HG03378 (cell line): ENCODE results near the gene KCNQ5.

Source experiments
- ATAC-seq: cut with Tn5 transposase; IDR thresholded peaks from one replicate; pipeline ENCODE4 v1.9.1; 2021; ENCODE audit warnings: mild to moderate bottlenecking, moderate library complexity; ENCODE audit not compliant: unreplicated experiment

KCNQ5 gene

DNA sequence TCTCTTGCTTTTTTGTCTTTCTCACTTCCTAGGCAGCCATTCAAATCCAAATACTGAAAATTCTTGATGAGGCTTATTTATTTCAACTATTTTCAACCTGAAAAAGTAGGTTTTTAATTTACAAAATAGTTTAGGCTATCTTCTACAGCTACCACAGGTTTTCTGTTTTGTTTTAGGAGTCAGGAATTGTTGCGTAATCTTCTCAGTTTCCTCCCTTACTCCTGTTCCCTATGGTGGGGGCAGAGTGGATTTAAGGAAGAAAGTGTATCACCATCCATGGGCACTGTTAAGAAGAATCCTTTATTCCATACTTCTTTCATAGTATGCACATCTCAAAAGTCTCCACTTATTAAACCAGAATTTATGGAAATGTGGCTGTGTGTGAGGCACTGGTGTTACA, 421.0 kb downstream of the KCNQ5 start:
- ATAC-seq: no peak

DNA sequence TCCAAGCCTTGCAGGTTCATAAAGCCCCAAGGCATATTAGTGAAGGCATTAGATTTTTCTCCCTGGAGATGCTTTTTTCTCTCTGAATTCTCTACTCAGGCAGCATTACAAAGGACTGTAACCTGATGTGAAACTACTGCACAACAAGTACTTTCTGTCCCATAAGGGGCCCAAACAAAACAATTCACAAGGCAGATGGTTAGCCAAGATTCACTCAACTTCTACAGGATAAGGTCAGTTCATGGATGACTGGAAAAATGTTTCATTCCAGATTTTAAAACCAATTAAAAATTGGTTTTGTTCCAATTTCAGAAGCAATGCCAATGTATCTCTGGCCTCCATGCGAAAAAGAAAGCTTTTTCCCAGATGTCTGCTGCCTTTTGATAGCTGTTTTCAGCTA, 421.6 kb downstream of the KCNQ5 start:
- no peak for ATAC-seq

DNA sequence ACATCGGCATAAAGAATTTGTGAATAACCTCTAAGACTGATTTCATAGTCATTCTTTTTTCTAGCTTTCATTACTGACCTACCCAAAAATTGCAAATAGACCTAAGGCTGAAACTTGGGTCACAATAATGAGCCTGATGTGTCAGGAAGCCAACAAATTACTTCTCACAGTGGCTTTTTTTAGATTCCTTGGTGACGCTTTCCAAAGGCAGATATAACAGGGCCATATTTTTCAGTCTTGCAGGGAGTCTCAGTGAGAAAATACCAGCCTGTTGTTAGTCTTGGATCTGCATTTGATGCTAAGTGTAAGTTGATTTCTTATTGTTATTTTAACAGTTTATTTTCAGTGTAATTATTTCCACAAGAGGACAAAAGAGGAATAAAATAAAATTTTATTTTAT, 423.7 kb downstream of the KCNQ5 start:
- no peak for ATAC-seq

DNA sequence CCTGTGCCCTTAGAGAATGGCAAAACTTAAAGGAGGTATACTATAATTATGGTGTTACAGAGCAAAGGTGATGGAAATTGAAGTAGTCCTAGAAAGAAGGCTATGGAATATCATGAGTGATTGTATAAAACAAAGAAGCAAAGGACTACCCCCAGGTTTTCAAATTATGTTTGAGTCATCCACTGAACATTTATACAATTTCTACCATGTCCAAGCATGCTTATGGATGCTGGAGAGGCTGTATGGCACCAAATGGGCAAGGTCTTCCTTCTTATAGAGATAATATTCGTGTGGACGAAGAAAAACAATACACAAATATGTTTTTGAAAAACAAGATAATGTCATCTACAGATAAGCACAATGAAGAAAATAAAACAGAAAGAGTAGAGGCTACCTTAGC, 425.9 kb downstream of the KCNQ5 start:
- no peak for ATAC-seq

DNA sequence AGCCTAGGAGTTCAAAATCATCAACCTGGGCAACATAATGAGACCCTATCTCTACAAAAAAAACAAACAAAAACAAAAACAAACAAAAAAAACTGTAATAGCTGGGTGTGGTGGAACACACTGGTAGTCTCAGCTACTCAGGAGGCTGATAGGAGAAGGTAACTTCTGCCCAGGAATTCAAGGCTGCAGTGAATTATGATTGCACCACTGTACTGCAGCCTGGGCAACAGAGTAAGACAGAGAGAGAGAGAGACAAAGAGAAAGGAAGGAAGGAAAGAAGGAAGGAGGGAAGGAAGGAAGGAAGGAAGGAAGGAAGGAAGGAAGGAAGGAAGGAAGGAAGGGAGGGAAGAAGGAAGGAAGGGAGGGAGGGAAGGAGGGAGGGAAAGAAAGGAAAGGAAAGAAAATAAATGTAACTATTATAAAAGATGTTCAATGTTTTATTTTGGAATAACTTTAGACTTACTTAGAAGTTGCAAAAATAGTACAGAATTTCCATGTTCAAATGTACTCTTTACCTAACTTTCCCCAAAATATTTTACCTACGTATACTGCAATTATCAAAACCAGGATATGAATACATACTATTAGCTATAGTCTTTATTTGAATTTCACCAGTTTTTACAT, 428.2 kb downstream of the KCNQ5 start:
- ATAC-seq: no peak

DNA sequence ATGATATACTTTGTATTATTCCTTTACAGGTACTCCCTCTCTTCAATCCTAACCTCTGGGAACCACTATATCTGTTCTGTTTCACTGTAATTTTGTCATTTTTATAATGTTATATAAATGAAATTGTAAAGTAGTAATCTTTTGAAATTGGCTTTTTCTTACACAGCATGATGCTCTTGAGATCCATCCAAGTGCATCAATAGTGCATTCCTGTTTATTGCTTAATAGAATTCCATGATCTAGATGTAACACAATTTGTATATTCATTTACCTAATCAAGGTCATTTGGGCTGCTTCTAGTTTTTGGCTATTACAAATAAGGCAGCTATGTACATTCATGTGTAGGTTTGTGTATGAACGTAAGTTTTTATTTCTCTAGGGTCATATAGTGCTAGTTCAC, 428.8 kb downstream of the KCNQ5 start:
- ATAC-seq: no peak

DNA sequence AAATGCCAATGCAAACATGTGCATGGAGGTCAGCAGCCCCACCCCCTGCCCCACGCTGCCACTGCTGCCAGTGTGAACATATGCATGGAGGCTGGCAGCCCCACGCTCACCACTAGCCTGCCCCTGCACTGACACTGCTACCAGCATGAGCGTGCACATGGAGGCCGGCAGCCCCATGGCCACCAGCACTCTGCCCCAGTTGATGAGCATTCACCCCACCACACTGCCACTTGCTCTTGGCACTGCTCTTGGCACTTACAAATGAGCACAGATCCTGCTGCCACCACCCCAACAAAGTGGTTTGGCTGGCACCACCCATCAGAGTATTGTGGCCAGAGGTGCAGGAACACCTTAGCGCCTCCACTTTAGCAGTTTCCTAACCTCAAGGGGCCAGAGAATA, 429.3 kb downstream of the KCNQ5 start:
- ATAC-seq: no peak

DNA sequence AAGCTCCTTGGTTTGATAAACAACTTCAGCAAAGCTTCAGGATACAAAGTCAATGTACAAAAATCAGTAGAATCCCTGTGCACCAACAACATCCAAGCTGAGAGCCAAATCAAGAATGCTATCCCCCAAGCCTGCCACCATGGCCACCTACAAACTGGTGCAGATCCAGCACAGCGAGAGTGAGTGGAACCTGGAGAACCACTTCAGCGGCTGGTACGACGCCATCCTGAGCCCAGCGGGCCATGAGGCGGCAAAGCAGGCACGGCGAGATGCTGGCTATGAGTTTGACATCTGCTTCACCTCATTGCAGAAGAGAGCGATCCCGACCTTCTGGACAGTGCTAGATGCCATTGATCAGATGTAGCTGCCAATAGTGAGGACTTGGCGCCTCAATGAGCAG, 433.1 kb downstream of the KCNQ5 start:
- no peak for ATAC-seq

DNA sequence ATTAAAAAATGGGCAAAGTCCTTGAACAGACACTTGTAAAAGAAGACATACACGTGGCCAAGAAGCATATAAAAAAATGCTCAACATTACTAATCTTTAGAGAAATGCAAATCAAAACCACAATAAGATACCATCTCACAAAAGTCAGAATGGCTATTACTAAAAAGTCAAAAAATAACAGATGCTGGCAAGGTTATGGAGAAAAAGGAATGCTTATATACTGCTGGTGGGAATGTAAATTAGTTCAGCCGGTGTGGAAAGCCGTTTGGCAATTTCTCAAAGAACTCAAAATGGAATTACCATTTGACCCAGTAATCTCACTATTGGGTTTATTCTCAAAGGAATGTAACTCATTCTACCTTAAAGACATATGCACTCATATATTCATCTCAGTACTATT, 436.9 kb downstream of the KCNQ5 start:
- ATAC-seq: no peak

DNA sequence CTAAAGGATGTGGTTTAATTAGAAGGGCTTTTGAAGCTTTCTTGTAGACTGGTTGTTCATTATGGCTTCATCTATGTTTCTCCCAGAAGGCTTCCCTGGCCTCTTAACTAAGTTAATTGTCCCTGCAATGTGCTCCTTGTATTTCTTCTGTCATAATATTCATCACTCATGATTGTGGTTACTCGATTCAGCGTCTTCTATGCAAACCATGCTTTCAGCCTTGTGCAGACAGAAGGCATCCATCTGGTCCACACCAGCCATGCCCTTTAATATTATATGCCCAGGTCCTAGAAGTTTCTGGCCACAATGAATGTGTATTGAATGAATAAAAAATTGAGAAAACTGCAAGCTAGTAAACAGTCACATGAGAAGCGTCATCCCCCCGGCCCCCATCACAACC, 440.3 kb downstream of the KCNQ5 start:
- ATAC-seq: no peak

DNA sequence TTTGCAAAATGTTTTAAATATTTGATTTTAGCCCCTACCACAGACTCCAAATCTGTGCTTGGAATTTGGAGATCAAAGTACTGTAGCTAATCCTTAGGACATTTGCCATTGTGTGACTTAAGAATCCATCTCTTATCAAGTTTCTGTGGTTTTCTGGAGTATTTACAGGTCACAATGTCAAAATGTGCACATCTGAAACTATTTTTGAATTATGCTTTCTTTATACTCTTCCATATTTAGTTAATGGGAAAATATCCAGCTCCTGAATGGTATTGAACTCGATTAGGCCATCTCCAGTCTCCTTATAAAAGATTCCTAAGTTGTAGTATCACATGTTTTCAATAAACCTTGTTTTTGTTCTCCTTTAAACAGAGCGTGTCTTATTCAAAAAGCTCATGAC, 441.0 kb downstream of the KCNQ5 start:
- ATAC-seq: no peak

DNA sequence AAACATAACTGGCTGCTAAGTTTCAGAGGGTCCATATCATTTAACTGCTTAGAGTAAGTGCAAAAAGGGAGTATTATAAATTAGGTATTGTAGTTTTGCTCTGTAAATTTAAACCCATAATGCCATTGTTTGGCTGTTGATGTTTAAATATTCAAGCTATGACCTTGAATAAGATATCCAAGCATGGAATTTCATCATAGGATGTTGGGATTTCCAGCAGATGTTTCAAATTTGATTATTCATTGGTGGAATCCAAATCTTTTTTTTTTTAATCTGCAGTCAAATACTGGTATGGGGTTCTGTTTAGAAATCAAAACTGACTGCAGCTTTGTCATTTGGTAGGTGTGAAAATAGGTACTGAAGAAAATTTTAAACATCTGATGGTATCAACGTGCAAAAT, 442.4 kb downstream of the KCNQ5 start:
- no peak for ATAC-seq

DNA sequence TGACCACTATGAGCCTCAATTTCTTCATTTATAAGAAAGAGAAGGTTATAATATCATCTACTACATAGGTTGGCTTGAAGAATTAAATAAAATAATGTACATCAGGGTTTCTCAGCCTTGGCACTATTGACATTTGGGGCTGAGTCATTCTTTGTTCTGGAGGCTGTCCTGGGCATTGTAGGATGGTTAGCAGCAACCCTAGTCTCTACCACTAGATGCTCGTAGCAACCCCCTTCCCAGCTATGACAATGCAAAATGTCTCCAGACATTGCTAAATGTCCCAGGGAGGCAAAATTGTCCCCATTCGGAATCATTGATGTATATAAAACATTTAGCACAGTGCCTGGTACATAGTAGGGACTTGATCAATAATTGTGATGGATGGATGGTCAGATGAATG, 451.4 kb downstream of the KCNQ5 start:
- ATAC-seq: no peak

DNA sequence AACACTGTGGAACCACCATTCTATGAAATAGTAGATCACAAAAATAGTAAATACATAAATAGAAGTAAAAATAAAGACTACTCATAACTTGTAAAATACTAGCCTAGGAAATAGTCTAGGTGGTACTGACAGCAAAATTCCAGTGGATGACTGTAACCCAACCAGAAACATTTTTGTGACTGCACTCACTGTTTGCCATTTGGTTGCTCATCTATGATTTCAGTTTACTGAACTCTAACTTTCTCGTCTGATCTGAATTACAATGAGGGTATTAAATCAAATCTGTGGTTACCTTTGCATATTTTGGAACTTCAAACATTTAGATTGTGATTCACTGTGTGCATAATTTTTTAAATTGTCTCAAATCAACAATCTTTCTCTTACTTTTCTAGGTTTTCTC, 452.3 kb downstream of the KCNQ5 start:
- no peak for ATAC-seq

DNA sequence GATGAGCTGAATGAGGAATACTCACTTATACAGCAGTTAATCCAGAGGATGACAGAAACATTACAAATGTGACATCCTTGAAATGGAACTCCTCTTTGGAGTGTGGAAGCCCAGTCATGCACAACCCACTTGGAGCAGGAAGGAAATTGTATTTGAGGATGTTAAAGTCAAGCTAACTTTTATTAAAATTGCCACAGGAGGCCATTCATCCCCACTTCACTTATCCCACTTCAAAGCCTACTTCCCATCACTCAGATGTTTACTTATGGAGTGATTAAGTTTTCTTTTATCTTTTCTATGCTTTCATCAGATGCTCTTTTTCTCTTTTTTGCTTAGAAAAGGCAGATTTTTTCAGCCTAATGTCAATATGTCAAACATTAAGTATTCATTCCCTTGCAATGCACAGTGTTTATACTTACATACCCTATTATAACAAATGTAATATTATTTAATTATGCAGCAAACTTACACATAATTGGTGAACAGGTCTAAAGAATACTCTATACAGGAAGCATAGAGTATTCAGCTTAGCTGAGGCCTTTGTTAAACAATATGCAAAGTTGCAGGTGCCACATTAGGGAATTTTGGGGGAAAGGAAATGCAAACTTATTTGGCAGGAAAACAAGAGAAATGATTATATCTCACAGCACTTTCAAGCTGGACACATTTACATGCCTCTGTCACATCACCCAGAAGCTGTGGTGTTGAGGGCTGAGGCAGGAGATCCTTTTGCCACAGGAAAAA, 454.5 kb downstream of the KCNQ5 start:
- no peak for ATAC-seq

DNA sequence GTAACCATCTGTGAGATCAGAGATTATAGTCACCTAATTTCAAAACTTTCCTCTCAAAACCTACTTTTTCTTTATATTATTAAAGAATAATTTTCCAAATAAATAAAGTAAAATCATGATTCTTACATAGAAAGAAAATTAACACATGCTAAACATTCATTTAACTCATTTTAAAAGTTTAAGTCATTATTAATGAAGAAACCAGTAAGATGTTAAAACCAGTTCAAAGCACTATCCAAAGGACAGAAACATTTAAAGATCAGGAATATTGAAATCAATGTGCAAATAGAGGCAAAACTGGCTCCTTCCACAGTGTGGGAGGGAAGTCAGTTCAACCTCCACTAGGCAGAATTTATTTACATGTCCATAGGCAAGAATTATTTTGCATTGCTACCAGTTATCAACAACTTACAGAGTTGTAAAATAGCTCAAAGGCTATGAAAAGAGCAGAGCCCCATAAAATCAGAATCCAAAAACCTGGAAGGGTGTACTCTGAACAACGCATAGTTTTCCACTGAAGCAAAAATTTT, 456.5 kb downstream of the KCNQ5 start:
- ATAC-seq: no peak

DNA sequence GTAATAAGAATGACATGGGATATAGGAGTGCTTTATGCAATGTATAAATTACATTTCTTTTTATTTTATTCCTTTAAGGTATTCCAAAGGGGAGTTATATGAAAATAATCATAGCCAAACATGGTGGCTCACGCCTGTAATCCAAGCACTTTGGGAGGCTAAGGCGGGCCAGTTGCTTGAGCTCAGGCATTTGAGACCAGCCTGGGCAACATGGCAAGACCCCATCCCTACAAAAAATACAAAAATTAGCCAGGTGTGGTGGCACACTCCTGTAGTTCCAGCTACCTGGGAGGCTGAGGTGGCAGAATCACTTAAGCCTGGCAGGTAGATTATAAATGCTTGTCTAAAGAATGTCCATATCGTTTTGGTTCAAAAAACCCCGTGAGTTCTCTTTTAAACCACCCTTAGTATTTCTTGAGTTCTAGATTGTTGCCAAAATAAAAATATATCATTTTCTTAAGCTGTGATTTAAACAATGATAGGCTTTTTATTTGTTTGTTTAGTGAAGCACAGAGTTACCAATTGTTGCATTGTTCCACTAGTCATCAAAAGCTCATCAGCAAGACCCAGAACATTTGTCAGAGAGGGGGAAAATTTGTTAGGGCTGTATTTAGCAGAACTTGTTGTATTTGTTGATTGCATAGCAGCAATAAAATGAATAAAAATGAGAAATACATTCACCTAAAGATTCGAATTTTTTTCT, 457.2 kb downstream of the KCNQ5 start:
- ATAC-seq: no peak

DNA sequence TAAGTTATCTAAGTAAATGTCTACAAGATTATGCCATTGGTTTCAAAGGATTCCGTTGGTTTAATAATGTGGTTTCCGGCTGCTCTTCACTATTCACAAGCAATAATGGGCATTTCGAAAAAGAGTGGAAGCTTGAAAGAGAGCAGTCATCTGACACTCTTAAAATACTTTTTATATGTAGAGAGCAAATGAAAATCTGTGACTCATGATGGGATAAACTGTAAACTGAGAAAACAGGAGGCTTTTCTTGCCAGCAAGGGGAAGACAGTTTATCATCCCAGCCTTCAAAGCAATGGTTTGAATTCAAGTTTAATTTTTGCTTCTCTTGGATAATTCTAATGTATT, 457.7 kb downstream of the KCNQ5 start:
- ATAC-seq: no peak

DNA sequence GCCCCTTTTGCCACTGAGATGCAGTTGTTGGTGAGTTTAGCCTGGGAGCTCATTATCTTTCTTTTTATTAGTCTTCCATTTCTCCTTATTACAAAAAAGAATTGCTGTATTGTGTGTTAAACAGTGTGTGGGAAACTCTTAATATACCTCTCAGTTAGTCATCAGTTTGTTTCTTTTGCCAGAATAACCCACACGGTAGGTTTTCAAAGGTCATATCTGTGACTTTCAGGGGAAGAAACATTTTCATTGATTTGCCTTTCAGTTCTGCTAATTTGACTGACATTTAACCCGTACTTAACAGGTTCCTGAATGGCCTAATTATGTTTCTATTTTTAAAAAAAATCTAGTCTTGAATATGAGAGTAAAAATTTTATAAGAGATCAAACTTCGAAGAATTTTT, 458.1 kb downstream of the KCNQ5 start:
- ATAC-seq: peak; percentile 70

DNA sequence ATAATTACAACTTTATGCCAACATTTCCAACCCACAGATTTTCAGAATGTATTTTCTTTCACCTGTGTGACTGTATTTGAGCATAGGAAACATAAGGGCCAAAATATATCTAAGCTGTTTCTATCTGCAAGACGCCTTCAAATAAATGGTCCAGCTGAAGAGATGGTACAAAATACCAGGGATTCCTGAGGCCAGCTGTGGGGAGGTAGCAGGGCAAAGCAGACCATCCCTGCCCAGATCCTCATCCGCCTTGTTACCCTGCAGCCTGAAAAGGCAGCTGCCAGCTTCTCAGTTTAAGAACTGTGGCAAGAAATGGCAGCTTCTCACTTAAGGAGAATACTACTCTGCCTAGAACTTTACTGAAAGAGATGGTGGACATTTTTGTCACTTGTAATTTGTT, 460.1 kb downstream of the KCNQ5 start:
- no peak for ATAC-seq

DNA sequence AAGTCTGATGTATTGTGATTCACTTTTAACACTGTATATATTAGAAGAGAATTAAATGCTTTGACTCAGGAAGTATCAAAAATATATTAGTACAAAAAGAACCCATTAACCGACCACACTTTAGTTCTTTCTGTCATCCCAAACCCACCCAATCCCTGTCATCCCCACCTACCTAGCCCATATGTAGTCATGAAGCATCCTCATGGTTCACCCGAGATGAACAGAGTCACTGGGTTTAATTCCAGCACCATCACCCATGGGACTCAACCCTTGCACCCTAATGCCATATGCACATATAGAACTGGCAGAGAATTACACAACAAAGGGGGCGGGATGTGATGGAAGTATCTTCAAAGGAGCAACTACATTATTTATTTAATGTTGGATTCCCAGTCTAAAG, 462.0 kb downstream of the KCNQ5 start:
- ATAC-seq: no peak

DNA sequence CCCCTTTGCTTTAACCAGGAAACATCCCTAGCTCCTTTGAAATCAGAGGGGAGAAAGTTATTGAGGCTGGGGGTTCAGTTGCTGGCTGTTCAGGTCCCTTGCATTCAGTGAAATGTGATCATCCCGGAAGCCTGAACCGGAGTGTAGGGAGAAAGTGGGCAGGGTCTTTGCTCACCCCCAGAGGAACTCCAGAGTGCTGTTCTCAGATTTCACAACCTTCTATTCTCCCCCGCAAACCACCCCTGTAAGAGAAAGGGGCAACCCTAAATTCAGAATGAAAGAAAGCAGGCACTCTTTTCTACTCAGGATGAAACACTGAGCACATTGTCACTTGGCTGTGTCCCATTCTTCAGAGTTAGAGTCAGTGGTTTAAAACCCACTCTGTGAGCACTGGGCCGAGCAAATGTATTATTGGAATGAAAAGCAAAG, 463.6 kb downstream of the KCNQ5 start:
- ATAC-seq: peak; percentile 68
